SK-N-SH (cell line): ENCODE data around the gene MYO16. TPM values are rescaled to one million over a fixed set of nuclear protein-coding genes. Genes with fewer than 3 reads are reported as not detected.
"Not testable (repeated sequence)": the region's sequence is repeated elsewhere in the genome, so short reads cannot be mapped to it uniquely, and the experiment has no call there.

Source experiments
- CTCF ChIA-PET: fragments of 300-600, 350-600 bp; formaldehyde crosslinking; extraction: SDS; loops from one replicate; lab custom pipeline; 2021; lab: Yijun Ruan, JAX
- POLR2A ChIA-PET: fragments of 350-600 bp; sonication (Branson Sonifier 250); formaldehyde crosslinking; extraction: SDS; loops from one replicate; lab custom pipeline; 2020; ENCODE audit warnings: antibody characterized with exemption, inconsistent platforms; lab: Yijun Ruan, JAX
- DNase-seq: peaks from one replicate; pipeline ENCODE4 v3.0.0; 2012
- H2AFZ ChIP-seq: fragments of 200-600 bp; sonication (generic); 2 replicates; pipeline ENCODE4 v1.8.1; 2016; ENCODE audit warnings: antibody characterized with exemption, mild to moderate bottlenecking, low read depth
- H3F3A ChIP-seq: fragments of 200-600 bp; sonication (generic); replicated peaks from 2 replicates; pipeline ENCODE3; 2016; ENCODE audit warnings: antibody characterized with exemption, mild to moderate bottlenecking; ENCODE audit not compliant: insufficient read depth
- H3K27ac ChIP-seq, 2 experiments: fragments of 200-500 bp in 1 of 2; fragments of 200-600 bp in 1 of 2; sonication (Bioruptor generic) in 1 of 2; sonication (generic), shearing (Covaris generic) in 1 of 2; 2 replicates each; pipeline versions ENCODE4 v1.5.1 to v1.6.1; 2014 to 2016; ENCODE audit warnings: low read depth in 2 of 2, inconsistent platforms in 1 of 2, low read length in 1 of 2, mild to moderate bottlenecking in 1 of 2, mixed read lengths in 1 of 2
- H3K27me3 ChIP-seq: fragments of 200-600 bp; sonication (generic), shearing (Covaris generic); 2 replicates; pipeline ENCODE4 v1.6.1; 2016; ENCODE audit warnings: mixed run types; ENCODE audit not compliant: insufficient read depth
- H3K36me3 ChIP-seq, 2 experiments: fragments of 200-500 bp in 1 of 2; fragments of 200-600 bp in 1 of 2; sonication (Bioruptor generic) in 1 of 2; sonication (generic) in 1 of 2; replicated peaks in 1 of 2; 2 replicates each; pipeline versions ENCODE3 to v1.5.1; 2014 to 2016; ENCODE audit warnings: low read length in 1 of 2, mild to moderate bottlenecking in 1 of 2; ENCODE audit not compliant: insufficient read depth in 2 of 2, control insufficient read depth in 1 of 2
- H3K4me1 ChIP-seq, 2 experiments: fragments of 200-500 bp in 1 of 2; fragments of 200-600 bp in 1 of 2; sonication (Bioruptor generic) in 1 of 2; sonication (generic), shearing (Covaris generic) in 1 of 2; 2 replicates each; pipeline versions ENCODE4 v1.5.1 to v1.6.1; 2014 to 2016; ENCODE audit warnings: low read depth in 1 of 2, low read length in 1 of 2, mixed run types in 1 of 2; ENCODE audit not compliant: insufficient read depth in 2 of 2, control insufficient read depth in 1 of 2
- H3K4me2 ChIP-seq: fragments of 200-600 bp; sonication (generic), shearing (Covaris generic); 2 replicates; pipeline ENCODE4 v1.6.1; 2017; ENCODE audit warnings: mixed run types
- H3K4me3 ChIP-seq, 2 experiments: fragments of 200-500 bp in 1 of 2; fragments of 200-600 bp in 1 of 2; sonication (Bioruptor generic) in 1 of 2; sonication (generic), shearing (Covaris generic) in 1 of 2; 2 replicates each; pipeline versions ENCODE4 v1.5.1 to v1.8.1; 2014 to 2016; ENCODE audit warnings: low read depth in 2 of 2, inconsistent platforms in 1 of 2, low read length in 1 of 2, mild to moderate bottlenecking in 1 of 2, mixed read lengths in 1 of 2, moderate library complexity in 1 of 2
- H3K79me2 ChIP-seq: fragments of 200-600 bp; sonication (generic); 2 replicates; pipeline ENCODE4 v1.8.1; 2017; ENCODE audit warnings: mild to moderate bottlenecking; ENCODE audit not compliant: insufficient read depth
- H3K9ac ChIP-seq: fragments of 200-600 bp; sonication (generic); 2 replicates; pipeline ENCODE4 v1.6.1; 2017; ENCODE audit warnings: mixed run types
- H3K9me2 ChIP-seq: fragments of 200-600 bp; sonication (generic); 2 replicates; pipeline ENCODE4 v1.6.1; 2017; ENCODE audit warnings: mixed run types
- H3K9me3 ChIP-seq: fragments of 200-600 bp; sonication (generic); 2 replicates; pipeline ENCODE4 v1.6.1; 2017; ENCODE audit warnings: mixed run types, mild to moderate bottlenecking, moderate library complexity
- H4K20me1 ChIP-seq: fragments of 200-600 bp; sonication (generic); 2 replicates; pipeline ENCODE4 v1.6.1; 2017; ENCODE audit warnings: mild to moderate bottlenecking, mixed run types; ENCODE audit not compliant: insufficient read depth
- CHD2 ChIP-seq: fragments of 150-350 bp; IDR thresholded peaks from 2 replicates; pipeline ENCODE4 v1.6.1; 2018; ENCODE audit warnings: low read length; ENCODE audit not compliant: partially characterized antibody
- ELF1 ChIP-seq: IDR thresholded peaks from 2 replicates; pipeline ENCODE4 v1.4.0; 2012
- EP300 ChIP-seq, 2 experiments: IDR thresholded peaks; 2 replicates each; pipeline versions ENCODE4 v1.4.0 to v1.6.1; 2012; ENCODE audit warnings: borderline replicate concordance in 1 of 2, low read depth in 1 of 2, low read length in 1 of 2
- EZH2phosphoT487 ChIP-seq: fragments of 200-600 bp; sonication (generic); IDR thresholded peaks from 2 replicates; pipeline ENCODE4 v1.6.1; 2017; ENCODE audit warnings: low read depth, mixed run types, mild to moderate bottlenecking, antibody characterized with exemption, moderate library complexity, borderline replicate concordance
- FOSL2 ChIP-seq: IDR thresholded peaks from 2 replicates; pipeline ENCODE4 v1.4.0; 2012; ENCODE audit warnings: low read depth, mild to moderate bottlenecking, moderate library complexity, borderline replicate concordance
- MEF2A ChIP-seq: IDR thresholded peaks from 2 replicates; pipeline ENCODE4 v1.4.0; 2012; ENCODE audit warnings: low read depth, borderline replicate concordance
- POLR2AphosphoS5 ChIP-seq: IDR thresholded peaks from 2 replicates; pipeline ENCODE4 v1.6.1; 2012; ENCODE audit warnings: low read depth, low read length
- RXRA ChIP-seq: IDR thresholded peaks from 2 replicates; pipeline ENCODE4 v1.4.0; 2012; ENCODE audit warnings: low read depth, mild to moderate bottlenecking, borderline replicate concordance
- SIN3A ChIP-seq: IDR thresholded peaks from 2 replicates; pipeline ENCODE4 v1.6.1; 2012; ENCODE audit warnings: low read depth, mild to moderate bottlenecking, low read length, moderate library complexity, borderline replicate concordance
- SMC3 ChIP-seq: IDR thresholded peaks from 2 replicates; pipeline ENCODE4 v1.6.1; 2012; ENCODE audit warnings: low read depth, low read length, improper control_type of control experiment
- TAF1 ChIP-seq: IDR thresholded peaks from 2 replicates; pipeline ENCODE4 v1.6.1; 2012; ENCODE audit warnings: low read depth, mild to moderate bottlenecking, low read length, moderate library complexity, borderline replicate concordance
- TCF12 ChIP-seq: IDR thresholded peaks from 2 replicates; pipeline ENCODE4 v1.4.0; 2012
- YY1 ChIP-seq: IDR thresholded peaks from 2 replicates; pipeline ENCODE4 v1.4.0; 2012; ENCODE audit warnings: low read depth, mild to moderate bottlenecking
- WGBS: methylation state at CpG from one replicate; pipeline ENCODE4 v1.1.6; 2017; ENCODE audit warnings: low lambda C conversion rate; 5-methylcytosine and 5-hydroxymethylcytosine counted together
- polyA plus RNA-seq, 3 experiments: library from polyadenylated mRNA; depleted of rRNA; stranded (reverse); fragments of >200 nt; gene quantifications; 2 replicates each; pipeline ENCODE4 v1.2.3, GENCODE V29; 2012
- TF ChIP-seq, protein P1 (sequence below): fragments of 150-350 bp; IDR thresholded peaks from 2 replicates; pipeline ENCODE4 v1.6.1; 2016; ENCODE audit warnings: mild to moderate bottlenecking, low read depth, low read length
- TF ChIP-seq, protein P2 (sequence below): IDR thresholded peaks from 2 replicates; pipeline ENCODE4 v1.6.1; 2012; ENCODE audit warnings: mild to moderate bottlenecking, low read depth, low read length, moderate library complexity
- TF ChIP-seq, protein P3 (sequence below): IDR thresholded peaks from 2 replicates; pipeline ENCODE4 v1.4.0; 2012; ENCODE audit warnings: low read depth, borderline replicate concordance
- TF ChIP-seq, protein P4 (sequence below): fragments of 200-600 bp; sonication (generic); IDR thresholded peaks from 2 replicates; pipeline ENCODE4 v1.6.1; 2017; ENCODE audit warnings: antibody characterized with exemption, mild to moderate bottlenecking, moderate library complexity
- TF ChIP-seq, protein P5 (sequence below): IDR thresholded peaks from 2 replicates; pipeline ENCODE4 v1.4.0; 2012; ENCODE audit warnings: low read depth

Gene MYO16
- polyA plus RNA-seq, 1 of the 3 experiments (the other 2 are of a cell fraction) = 0.07 TPM

DNA sequence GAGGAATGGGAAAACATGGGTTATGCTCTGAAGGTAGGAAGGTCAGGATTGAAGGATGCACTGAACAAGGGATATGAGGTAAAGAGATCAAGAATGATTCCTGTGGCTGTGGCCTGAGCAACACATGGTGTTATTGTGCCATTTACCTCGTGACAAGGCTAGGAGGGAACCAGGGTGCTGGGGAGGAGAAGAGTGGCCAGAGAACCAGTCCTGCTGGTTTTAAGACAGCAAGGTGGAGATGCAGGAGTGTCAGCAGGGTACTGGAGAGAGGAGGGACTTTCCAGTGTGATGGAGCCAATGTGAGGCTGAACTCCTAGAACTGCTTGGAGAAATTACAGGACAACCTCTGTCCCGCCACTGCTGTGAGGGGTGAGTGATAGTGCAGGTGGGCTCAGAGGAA, 282.4 kb downstream of the MYO16 start:
- H3F3A ChIP-seq = no peaks in the 10 kb centered on the region
- TF ChIP-seq CHD2 = no peak
- no peak for TF ChIP-seq SIN3A
- TF ChIP-seq, protein P1, sequence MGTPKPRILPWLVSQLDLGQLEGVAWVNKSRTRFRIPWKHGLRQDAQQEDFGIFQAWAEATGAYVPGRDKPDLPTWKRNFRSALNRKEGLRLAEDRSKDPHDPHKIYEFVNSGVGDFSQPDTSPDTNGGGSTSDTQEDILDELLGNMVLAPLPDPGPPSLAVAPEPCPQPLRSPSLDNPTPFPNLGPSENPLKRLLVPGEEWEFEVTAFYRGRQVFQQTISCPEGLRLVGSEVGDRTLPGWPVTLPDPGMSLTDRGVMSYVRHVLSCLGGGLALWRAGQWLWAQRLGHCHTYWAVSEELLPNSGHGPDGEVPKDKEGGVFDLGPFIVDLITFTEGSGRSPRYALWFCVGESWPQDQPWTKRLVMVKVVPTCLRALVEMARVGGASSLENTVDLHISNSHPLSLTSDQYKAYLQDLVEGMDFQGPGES = no peak
- no peak for TF ChIP-seq YY1
- TF ChIP-seq EP300 (IDR thresholded peaks at IDR 0.05; ENCODE audit: borderline replicate concordance in 1 of 2, low read depth in 1 of 2, low read length in 1 of 2) = no peak
- no peak for TF ChIP-seq EZH2phosphoT487
- TF ChIP-seq, protein P2, sequence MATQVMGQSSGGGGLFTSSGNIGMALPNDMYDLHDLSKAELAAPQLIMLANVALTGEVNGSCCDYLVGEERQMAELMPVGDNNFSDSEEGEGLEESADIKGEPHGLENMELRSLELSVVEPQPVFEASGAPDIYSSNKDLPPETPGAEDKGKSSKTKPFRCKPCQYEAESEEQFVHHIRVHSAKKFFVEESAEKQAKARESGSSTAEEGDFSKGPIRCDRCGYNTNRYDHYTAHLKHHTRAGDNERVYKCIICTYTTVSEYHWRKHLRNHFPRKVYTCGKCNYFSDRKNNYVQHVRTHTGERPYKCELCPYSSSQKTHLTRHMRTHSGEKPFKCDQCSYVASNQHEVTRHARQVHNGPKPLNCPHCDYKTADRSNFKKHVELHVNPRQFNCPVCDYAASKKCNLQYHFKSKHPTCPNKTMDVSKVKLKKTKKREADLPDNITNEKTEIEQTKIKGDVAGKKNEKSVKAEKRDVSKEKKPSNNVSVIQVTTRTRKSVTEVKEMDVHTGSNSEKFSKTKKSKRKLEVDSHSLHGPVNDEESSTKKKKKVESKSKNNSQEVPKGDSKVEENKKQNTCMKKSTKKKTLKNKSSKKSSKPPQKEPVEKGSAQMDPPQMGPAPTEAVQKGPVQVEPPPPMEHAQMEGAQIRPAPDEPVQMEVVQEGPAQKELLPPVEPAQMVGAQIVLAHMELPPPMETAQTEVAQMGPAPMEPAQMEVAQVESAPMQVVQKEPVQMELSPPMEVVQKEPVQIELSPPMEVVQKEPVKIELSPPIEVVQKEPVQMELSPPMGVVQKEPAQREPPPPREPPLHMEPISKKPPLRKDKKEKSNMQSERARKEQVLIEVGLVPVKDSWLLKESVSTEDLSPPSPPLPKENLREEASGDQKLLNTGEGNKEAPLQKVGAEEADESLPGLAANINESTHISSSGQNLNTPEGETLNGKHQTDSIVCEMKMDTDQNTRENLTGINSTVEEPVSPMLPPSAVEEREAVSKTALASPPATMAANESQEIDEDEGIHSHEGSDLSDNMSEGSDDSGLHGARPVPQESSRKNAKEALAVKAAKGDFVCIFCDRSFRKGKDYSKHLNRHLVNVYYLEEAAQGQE = no peak
- TF ChIP-seq, protein P3, sequence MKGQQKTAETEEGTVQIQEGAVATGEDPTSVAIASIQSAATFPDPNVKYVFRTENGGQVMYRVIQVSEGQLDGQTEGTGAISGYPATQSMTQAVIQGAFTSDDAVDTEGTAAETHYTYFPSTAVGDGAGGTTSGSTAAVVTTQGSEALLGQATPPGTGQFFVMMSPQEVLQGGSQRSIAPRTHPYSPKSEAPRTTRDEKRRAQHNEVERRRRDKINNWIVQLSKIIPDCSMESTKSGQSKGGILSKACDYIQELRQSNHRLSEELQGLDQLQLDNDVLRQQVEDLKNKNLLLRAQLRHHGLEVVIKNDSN = no peak
- TF ChIP-seq FOSL2 = no peak
- TF ChIP-seq, protein P4, sequence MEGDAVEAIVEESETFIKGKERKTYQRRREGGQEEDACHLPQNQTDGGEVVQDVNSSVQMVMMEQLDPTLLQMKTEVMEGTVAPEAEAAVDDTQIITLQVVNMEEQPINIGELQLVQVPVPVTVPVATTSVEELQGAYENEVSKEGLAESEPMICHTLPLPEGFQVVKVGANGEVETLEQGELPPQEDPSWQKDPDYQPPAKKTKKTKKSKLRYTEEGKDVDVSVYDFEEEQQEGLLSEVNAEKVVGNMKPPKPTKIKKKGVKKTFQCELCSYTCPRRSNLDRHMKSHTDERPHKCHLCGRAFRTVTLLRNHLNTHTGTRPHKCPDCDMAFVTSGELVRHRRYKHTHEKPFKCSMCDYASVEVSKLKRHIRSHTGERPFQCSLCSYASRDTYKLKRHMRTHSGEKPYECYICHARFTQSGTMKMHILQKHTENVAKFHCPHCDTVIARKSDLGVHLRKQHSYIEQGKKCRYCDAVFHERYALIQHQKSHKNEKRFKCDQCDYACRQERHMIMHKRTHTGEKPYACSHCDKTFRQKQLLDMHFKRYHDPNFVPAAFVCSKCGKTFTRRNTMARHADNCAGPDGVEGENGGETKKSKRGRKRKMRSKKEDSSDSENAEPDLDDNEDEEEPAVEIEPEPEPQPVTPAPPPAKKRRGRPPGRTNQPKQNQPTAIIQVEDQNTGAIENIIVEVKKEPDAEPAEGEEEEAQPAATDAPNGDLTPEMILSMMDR = no peak
- TF ChIP-seq, protein P5, sequence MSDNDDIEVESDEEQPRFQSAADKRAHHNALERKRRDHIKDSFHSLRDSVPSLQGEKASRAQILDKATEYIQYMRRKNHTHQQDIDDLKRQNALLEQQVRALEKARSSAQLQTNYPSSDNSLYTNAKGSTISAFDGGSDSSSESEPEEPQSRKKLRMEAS = no peak
- no peak for TF ChIP-seq SMC3
- TF ChIP-seq MEF2A = no peak
- TF ChIP-seq ELF1 = no peak
- TF ChIP-seq TAF1 = no peak
- TF ChIP-seq POLR2AphosphoS5 = no peak
- TF ChIP-seq RXRA = no peak
- no peak for TF ChIP-seq TCF12
- no peaks in the 10 kb centered on the region for H3K9me3 ChIP-seq
- no peaks in the 10 kb centered on the region; the same call in 1 of the 2 replicates for H3K27me3 ChIP-seq
- no peak overlapping the region for H3K27ac ChIP-seq
- H3K9ac ChIP-seq = no peak overlapping the region
- peaks cover 5 to 13% of the 10 kb centered on the region in 2 experiments for H3K4me1 ChIP-seq
- POLR2A ChIA-PET = no interaction called here
- WGBS = 74% methylated on average over 2 of the region's 2 CpGs
- no peak overlapping the region for H3K4me3 ChIP-seq
- CTCF ChIA-PET = interaction anchor here (1.0 to 1.5 kb wide), 2 partner anchors 16 to 1226 kb away, joined by 3 to 5 read pairs; no protein-coding TSS in a partner anchor
- no peaks in the 10 kb centered on the region for H3K9me2 ChIP-seq
- no peak overlapping the region for H3K4me2 ChIP-seq
- no peak overlapping the region for H2AFZ ChIP-seq
- H3K36me3 ChIP-seq = no peaks in the 10 kb centered on the region
- no peaks in the 10 kb centered on the region for H3K79me2 ChIP-seq
- H4K20me1 ChIP-seq = no peaks in the 10 kb centered on the region
- no peak for DNase-seq

DNA sequence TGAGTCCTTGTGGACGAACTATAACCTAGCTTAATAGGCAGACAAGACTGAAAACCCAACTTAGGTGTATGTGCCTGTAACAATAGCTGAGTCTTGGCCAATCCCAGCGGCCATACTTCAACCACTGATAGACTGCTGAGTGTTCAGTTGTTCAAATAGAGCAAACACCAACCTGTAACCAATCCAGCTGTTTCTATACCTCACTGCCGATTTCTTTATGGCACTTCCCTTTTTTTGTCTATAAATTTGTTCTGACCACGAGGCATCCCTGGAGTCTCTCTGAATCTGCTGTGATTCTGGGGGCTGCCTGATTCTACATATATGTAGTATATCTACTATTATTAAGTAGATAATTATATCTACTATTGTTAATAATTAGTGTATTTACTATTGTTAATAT, 284.3 kb downstream of the MYO16 start:
- 66% methylated on average over 4 of the region's 4 CpGs for WGBS
- H3F3A ChIP-seq, H3K9me3 ChIP-seq, H3K4me2 ChIP-seq, POLR2A ChIA-PET, H3K27ac ChIP-seq, H3K79me2 ChIP-seq, H3K4me3 ChIP-seq, DNase-seq, H2AFZ ChIP-seq, H3K27me3 ChIP-seq, H3K9me2 ChIP-seq, H3K36me3 ChIP-seq, H3K9ac ChIP-seq, H4K20me1 ChIP-seq: not testable (repeated sequence)
- peaks cover 5 to 18% of the 10 kb centered on the region in 2 experiments for H3K4me1 ChIP-seq
- CTCF ChIA-PET = interaction anchor here (0.8 to 4.0 kb wide), 6 partner anchors 10 to 303 kb away, joined by 3 to 39 read pairs (median 4); no protein-coding TSS in a partner anchor
